PC-3 (cell line): ENCODE measurements around the gene GAS2. TPM values are rescaled to one million over a fixed set of nuclear protein-coding genes. Genes with fewer than 3 reads are reported as not detected.

Experiments used
- ATAC-seq: fragments of 200-7000 bp; cut with Tn5 transposase; 2 replicates; pipeline ENCODE4 v1.9.1; 2020; ENCODE audit warnings: mild to moderate bottlenecking, moderate library complexity
- BruUV-seq: library from RNA; stranded (reverse); fragments of 400-500 nt; replicated peaks from 2 replicates; lab custom pipeline; 2021; lab: Mats Ljungman, UMichigan
- CTCF ChIA-PET: fragments of 300-600 bp; sonication (Branson Sonifier 250); formaldehyde crosslinking; loops from one replicate; lab custom pipeline; 2022; ENCODE audit warnings: antibody characterized with exemption; lab: Charles Lee
- POLR2A ChIA-PET: fragments of 300-600 bp; sonication (Branson Sonifier 250); formaldehyde crosslinking; loops from one replicate; lab custom pipeline; 2022; ENCODE audit warnings: antibody characterized with exemption; ENCODE audit not compliant: unreplicated experiment; lab: Charles Lee
- DNase-seq: peaks from one replicate; pipeline ENCODE4 v3.0.0-alpha.2; 2015
- H2AFZ ChIP-seq: fragments of 300-600 bp; sonication (generic); 2 replicates; pipeline ENCODE4 v1.6.0; 2016; ENCODE audit warnings: antibody characterized with exemption, low read length
- H3F3A ChIP-seq: fragments of 300-600 bp; sonication (generic); one replicate; pipeline ENCODE4 v1.6.0; 2017; ENCODE audit warnings: antibody characterized with exemption, low read length, control low read depth, mild to moderate bottlenecking; ENCODE audit not compliant: unreplicated experiment
- H3K27ac ChIP-seq: fragments of 300-600 bp; sonication (generic); 2 replicates; pipeline ENCODE4 v1.5.1; 2016; ENCODE audit warnings: mild to moderate bottlenecking, low read length
- H3K27me3 ChIP-seq: fragments of 300-600 bp; sonication (generic); 2 replicates; pipeline ENCODE4 v1.6.1; 2016; ENCODE audit warnings: low read length, mixed read lengths
- H3K36me3 ChIP-seq: fragments of 300-600 bp; sonication (generic); 2 replicates; pipeline ENCODE4 v1.6.1; 2016; ENCODE audit warnings: low read depth, mixed run types, low read length, mixed read lengths
- H3K4me1 ChIP-seq: fragments of 300-600 bp; sonication (generic); 2 replicates; pipeline ENCODE4 v1.5.1; 2016; ENCODE audit warnings: low read length; ENCODE audit not compliant: insufficient read depth
- H3K4me2 ChIP-seq: fragments of 300-600 bp; sonication (generic); 2 replicates; pipeline ENCODE4 v1.6.0; 2016; ENCODE audit warnings: low read length
- H3K4me3 ChIP-seq: fragments of 300-600 bp; sonication (generic); 2 replicates; pipeline ENCODE4 v1.5.1; 2016; ENCODE audit warnings: mild to moderate bottlenecking, low read length, mixed read lengths
- H3K79me2 ChIP-seq: fragments of 300-600 bp; sonication (generic); 2 replicates; pipeline ENCODE4 v1.6.1; 2017; ENCODE audit warnings: low read length, mixed read lengths
- H3K9ac ChIP-seq: fragments of 300-600 bp; sonication (generic); 2 replicates; pipeline ENCODE4 v1.6.0; 2016; ENCODE audit warnings: mild to moderate bottlenecking, low read length
- H3K9me2 ChIP-seq: fragments of 300-600 bp; sonication (generic); replicated peaks from 2 replicates; pipeline ENCODE4 v1.6.1; 2016; ENCODE audit warnings: mixed run types, low read length, mixed read lengths
- H3K9me3 ChIP-seq: fragments of 300-600 bp; sonication (generic); 2 replicates; pipeline ENCODE4 v1.6.1; 2016; ENCODE audit warnings: low read length, mixed read lengths
- H4K20me1 ChIP-seq: fragments of 300-600 bp; sonication (generic); 2 replicates; pipeline ENCODE4 v1.6.1; 2016; ENCODE audit warnings: low read length, mixed read lengths
- CTCF ChIP-seq: fragments of 300-600 bp; sonication (generic); conservative IDR thresholded peaks from 2 replicates; pipeline ENCODE4 v1.5.1; 2017; ENCODE audit warnings: antibody characterized with exemption, low read depth, mild to moderate bottlenecking, low read length
- EZH2 ChIP-seq: fragments of 300-600 bp; sonication (generic); IDR thresholded peaks from one replicate; pipeline ENCODE4 v1.6.1; 2017; ENCODE audit warnings: antibody characterized with exemption, mild to moderate bottlenecking, low read length; ENCODE audit not compliant: unreplicated experiment
- EZH2phosphoT487 ChIP-seq: fragments of 300-600 bp; sonication (generic); IDR thresholded peaks from 2 replicates; pipeline ENCODE4 v1.6.1; 2018; ENCODE audit warnings: mild to moderate bottlenecking, antibody characterized with exemption, low read length, borderline replicate concordance
- intact Hi-C: fragments of 100-400 bp; cut with micrococcal nuclease; formaldehyde crosslinking; loops from 2 replicates; pipeline ENCODE4 v1.9.0; 2023
- total RNA-seq: library from RNA; depleted of rRNA; stranded (reverse); fragments of >200 nt; gene quantifications from 2 replicates; pipeline ENCODE4 v1.2.3, GENCODE V29; 2014

Gene GAS2
- total RNA-seq, 1 experiment from 2014 or later, result not detected

- Histone ChIP-seq H3K4me3 (no peak overlapping the region), H3K4me1 (peaks cover 11% of the 10 kb centered on the region), H3K9me2 (no peaks in the 10 kb centered on the region), H3K79me2 (no peaks in the 10 kb centered on the region), H3K9me3 (no peaks in the 10 kb centered on the region), H3F3A (no peaks in the 10 kb centered on the region), H3K27me3 (no peaks in the 10 kb centered on the region), H2AFZ (no peak overlapping the region), H3K4me2 (no peak overlapping the region), H4K20me1 (no peaks in the 10 kb centered on the region), H3K36me3 (no peaks in the 10 kb centered on the region), H3K9ac (no peak overlapping the region), H3K27ac (no peak overlapping the region)
- intact Hi-C loops, result no loop called here
- DNase-seq (no peak), ATAC-seq (no peak)
- TF ChIP-seq EZH2phosphoT487 (no peak), EZH2 (no peak), CTCF (no peak)
- BruUV-seq, result no TSS peak
- ChIA-PET CTCF (no interaction called here), POLR2A (no interaction called here)
Observed at GRCh38 chr11:22707119-22707899, 40.9 kb downstream of the GAS2 start.

- Histone ChIP-seq H3K27me3 (no peaks in the 10 kb centered on the region), H3K36me3 (no peaks in the 10 kb centered on the region), H3K9ac (no peak overlapping the region), H3K4me3 (no peak overlapping the region), H3K27ac (no peak overlapping the region), H3K4me1 (no peaks in the 10 kb centered on the region), H3K79me2 (no peaks in the 10 kb centered on the region), H3K9me3 (no peaks in the 10 kb centered on the region), H3F3A (no peaks in the 10 kb centered on the region), H3K9me2 (no peaks in the 10 kb centered on the region), H4K20me1 (no peaks in the 10 kb centered on the region), H3K4me2 (no peak overlapping the region), H2AFZ (no peak overlapping the region)
- BruUV-seq, result no TSS peak
- TF ChIP-seq CTCF (no peak), EZH2phosphoT487 (no peak), EZH2 (no peak)
- ChIA-PET POLR2A (no interaction called here), CTCF (no interaction called here)
- intact Hi-C loops, result no loop called here
- ATAC-seq (no peak), DNase-seq (no peak)
Observed at GRCh38 chr11:22711071-22711770, 44.8 kb downstream of the GAS2 start.

- CTCF ChIA-PET, result no interaction called here
Observed at GRCh38 chr11:22711880-22712279, 45.5 kb downstream of the GAS2 start.

More at GRCh38 chr11:22711880-22712279, 45.5 kb downstream of the GAS2 start:
- H3K27me3 ChIP-seq, result no peaks in the 10 kb centered on the region
- no peak overlapping the region for H3K4me2 ChIP-seq
- no peak overlapping the region for H2AFZ ChIP-seq
- no peak overlapping the region for H3K27ac ChIP-seq
- no peaks in the 10 kb centered on the region for H3K9me3 ChIP-seq
- H3K36me3 ChIP-seq, result no peaks in the 10 kb centered on the region
- POLR2A ChIA-PET, result no interaction called here
- H3K9ac ChIP-seq, result no peak overlapping the region
- H3K79me2 ChIP-seq, result no peaks in the 10 kb centered on the region
- ATAC-seq, result no peak
- H3F3A ChIP-seq, result no peaks in the 10 kb centered on the region
- intact Hi-C loops, result no loop called here
- no peak for DNase-seq
- H3K4me1 ChIP-seq, result no peaks in the 10 kb centered on the region
- no TSS peak for BruUV-seq
- no peak overlapping the region for H3K4me3 ChIP-seq
- H4K20me1 ChIP-seq, result no peaks in the 10 kb centered on the region
- no peaks in the 10 kb centered on the region for H3K9me2 ChIP-seq
- TF ChIP-seq EZH2 (no peak), EZH2phosphoT487 (no peak), CTCF (no peak)
